ENCODE measurements around the gene RCOR2.
A peak's percentile ranks its signal among the peaks of the same experiment; 100 is the strongest.

RCOR2 gene

DNA sequence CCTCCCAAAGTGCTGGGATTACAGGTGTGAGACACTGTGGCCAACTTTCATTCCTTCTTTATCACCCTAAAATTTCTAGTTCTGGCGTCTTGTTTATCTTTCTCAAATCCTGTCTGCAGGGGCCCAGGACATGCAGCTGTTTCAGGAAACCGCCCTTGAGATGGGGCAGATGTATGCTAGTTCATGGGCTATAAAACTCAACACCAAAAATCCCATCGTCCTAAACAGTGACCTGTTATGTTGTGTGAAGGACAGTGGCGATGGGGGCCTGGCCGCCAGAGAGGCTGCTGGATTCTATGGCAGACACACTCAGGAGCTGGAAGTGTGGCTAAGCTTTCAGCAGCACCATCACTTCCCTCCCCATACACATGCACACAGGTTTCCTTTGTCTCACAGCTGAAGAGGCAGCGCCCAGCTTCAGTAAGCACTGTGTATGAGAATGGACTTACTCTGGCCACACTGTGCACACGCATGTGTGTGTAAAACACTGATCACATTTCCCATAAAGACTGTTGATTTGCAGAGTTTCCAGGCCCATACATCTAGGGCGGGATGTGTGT, 41.4 kb downstream of the RCOR2 start:
- no peak for TF ChIP-seq CTCF (IDR thresholded peaks at IDR 0.05; ENCODE audit: low read depth, low read length)
- H3K27ac ChIP-seq = no peak overlapping the region
- DNase-seq = no peak

DNA sequence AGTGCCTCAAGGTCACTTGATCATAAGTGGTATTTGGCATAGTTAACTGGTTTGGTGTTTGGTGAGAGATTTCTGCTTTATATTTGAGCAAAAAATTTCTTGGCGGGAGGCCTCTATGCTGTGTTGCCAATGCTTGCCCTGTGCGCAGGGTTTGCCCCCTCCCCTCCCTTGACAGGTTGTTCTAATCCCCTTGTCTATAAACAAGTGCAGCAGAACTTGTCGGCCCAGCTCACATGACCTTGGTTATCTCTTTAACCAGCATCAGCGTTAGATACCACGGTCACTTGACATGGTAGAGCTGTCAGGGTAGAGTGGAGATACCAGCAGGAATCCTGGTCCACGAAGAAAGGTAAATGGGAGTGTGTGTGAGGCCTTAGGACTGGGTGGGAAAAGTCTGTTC, 42.5 kb downstream of the RCOR2 start:
- Histone ChIP-seq H3K27ac (no peak overlapping the region), H3K27me3 (ENCODE audit: insufficient read depth, low read depth, severe bottlenecking) (no peaks in the 10 kb centered on the region), H3K9me3 (ENCODE audit: severe bottlenecking) (no peaks in the 10 kb centered on the region), H3K36me3 (peaks cover 16% of the 10 kb centered on the region), H3K4me3 (ENCODE audit: low read depth, low read length) (no peak overlapping the region)
- no peak for TF ChIP-seq CTCF (IDR thresholded peaks at IDR 0.05; ENCODE audit: low read depth, low read length)
- DNase-seq = no peak

More for the DNA sequence above, 41.4 kb downstream of the RCOR2 start:
- Histone ChIP-seq H3K9me3 (ENCODE audit: severe bottlenecking) (no peaks in the 10 kb centered on the region), H3K4me3 (ENCODE audit: low read depth, low read length) (no peak overlapping the region), H3K36me3 (peaks cover 13% of the 10 kb centered on the region), H3K27me3 (ENCODE audit: insufficient read depth, low read depth, severe bottlenecking) (no peaks in the 10 kb centered on the region)

- DNase-seq = no peak
- Histone ChIP-seq H3K27me3 (ENCODE audit: insufficient read depth, low read depth, severe bottlenecking) (no peaks in the 10 kb centered on the region), H3K27ac (no peak overlapping the region), H3K4me3 (ENCODE audit: low read depth, low read length) (no peak overlapping the region), H3K9me3 (ENCODE audit: severe bottlenecking) (no peaks in the 10 kb centered on the region), H3K36me3 (peaks cover 10% of the 10 kb centered on the region)
- no peak for TF ChIP-seq CTCF (IDR thresholded peaks at IDR 0.05; ENCODE audit: low read depth, low read length)
Observed at GRCh38 chr11:63873311-63873710, 43.7 kb downstream of the RCOR2 start.

DNA sequence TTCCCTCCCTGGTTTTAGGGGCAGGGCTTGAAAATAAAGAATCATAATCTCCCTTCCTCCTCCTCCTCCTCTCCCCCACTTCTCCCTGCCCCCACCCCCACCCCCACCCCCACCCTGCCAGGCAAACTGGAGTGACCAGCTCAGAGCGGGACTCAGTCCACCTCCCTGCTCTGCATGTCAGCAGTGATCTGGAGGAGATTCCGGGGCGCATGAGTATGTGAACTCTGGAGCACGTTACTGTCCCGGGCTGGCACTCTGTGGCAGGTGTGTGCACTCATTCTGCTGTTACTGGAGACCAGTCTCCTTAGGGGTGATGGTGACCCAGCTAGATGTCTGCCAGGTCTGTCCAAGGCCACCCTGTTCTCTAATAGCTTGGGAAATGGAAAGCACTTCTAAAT, 44.2 kb downstream of the RCOR2 start:
- Histone ChIP-seq H3K27me3 (ENCODE audit: insufficient read depth, low read depth, severe bottlenecking) (no peaks in the 10 kb centered on the region), H3K9me3 (ENCODE audit: severe bottlenecking) (no peaks in the 10 kb centered on the region), H3K27ac (no peak overlapping the region), H3K4me3 (ENCODE audit: low read depth, low read length) (no peak overlapping the region), H3K36me3 (peaks cover 10% of the 10 kb centered on the region)
- no peak for TF ChIP-seq CTCF (IDR thresholded peaks at IDR 0.05; ENCODE audit: low read depth, low read length)
- no peak for DNase-seq

DNA sequence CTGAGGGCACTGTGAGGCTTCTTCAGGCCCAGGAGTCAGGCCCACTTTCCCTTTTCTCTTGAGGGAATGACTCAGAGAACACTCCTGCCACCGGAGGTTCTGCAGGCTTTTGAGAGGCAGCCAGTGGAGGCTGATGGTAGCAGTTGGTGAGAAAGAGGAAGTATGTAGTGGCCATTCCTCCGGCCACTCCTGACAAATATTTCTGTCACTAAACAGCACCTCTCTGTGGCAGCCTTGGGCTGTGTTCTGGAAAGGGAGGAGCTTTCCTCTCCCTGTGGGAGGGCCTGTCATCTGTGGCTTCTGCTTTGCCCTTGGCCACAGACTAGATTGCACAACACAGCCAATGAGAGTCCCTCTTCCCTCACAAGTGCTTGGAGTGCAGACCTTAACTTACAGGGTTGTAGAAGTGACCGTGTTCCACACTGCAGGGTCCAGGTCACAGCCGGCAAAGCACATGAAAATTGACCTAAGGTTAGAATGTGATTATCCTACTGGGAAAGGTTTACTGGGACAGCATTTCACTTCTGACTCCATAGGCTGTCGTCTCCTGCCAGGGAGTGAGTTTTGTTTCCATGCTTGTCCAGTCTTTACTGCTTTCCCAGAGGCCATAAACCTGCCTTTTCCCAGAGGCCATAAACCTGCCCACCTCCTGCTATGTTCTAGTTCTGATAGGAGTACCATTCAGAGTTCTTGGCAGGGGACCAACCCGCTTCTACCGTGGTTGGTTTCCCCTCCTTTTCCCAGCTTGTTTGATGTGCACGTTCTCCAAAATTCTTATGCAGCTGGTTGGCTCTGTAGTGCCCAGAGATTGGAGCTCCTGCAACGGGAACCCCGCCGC, 44.8 kb downstream of the RCOR2 start:
- peak; percentile 63 for DNase-seq
- peak; percentile 56 for TF ChIP-seq CTCF (IDR thresholded peaks at IDR 0.05; ENCODE audit: low read depth, low read length)
- Histone ChIP-seq H3K27ac (no peak overlapping the region), H3K4me3 (ENCODE audit: low read depth, low read length) (no peak overlapping the region), H3K36me3 (peaks cover 10% of the 10 kb centered on the region), H3K9me3 (ENCODE audit: severe bottlenecking) (no peaks in the 10 kb centered on the region), H3K27me3 (ENCODE audit: insufficient read depth, low read depth, severe bottlenecking) (no peaks in the 10 kb centered on the region)
